ENCODE data around the gene SNRPA. TPM values are rescaled to one million over a fixed set of nuclear protein-coding genes. Genes with fewer than 3 reads are reported as not detected.

The SNRPA gene
- total and polyA plus RNA-seq, 2 of the 13 experiments (the other 11 are each of a cell fraction or from before 2014, with no cell fraction given): 59.6 to 162 TPM

DNA sequence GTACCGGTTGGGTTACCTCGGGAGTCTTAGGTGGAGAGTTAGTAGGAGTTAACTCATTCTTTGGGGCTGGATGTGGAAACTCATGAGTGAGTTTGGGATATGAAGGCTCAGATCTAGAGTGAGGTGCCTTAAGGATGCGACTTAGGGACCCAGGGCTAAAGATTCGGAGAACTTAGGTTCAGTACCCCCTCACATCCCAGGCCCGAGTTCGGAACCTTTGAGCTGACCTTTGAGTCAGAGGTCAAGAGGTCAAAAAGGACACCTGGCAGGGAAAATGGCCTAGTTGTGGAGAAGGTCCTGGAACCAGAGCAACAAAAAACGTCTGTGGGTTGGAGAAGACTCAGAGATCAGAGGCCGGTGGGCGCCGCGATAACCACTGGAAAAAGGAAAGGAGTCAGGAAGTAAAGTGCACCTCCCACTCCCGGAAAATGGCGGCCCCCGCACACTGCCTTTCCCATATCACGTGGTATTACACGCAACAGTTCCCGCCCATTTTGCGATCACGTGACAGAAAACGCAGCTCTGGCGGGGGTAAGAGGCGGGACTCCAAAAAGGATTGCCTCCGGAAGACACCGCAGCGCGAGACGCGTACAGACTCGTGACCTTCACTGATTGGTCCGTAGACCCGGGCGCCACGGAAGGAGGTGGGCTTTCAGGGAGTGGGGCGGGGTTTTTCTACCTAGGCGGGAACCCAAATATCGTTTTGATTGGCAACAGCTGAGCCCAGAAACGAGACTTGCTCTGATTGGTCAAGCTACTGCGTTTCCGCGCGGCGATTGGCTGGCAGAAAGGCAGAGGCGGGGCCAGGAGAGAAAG, 737 bp upstream of the SNRPA start, which contains the start of gene ACTMAP (continued):
- TF ChIP-seq, protein P1, sequence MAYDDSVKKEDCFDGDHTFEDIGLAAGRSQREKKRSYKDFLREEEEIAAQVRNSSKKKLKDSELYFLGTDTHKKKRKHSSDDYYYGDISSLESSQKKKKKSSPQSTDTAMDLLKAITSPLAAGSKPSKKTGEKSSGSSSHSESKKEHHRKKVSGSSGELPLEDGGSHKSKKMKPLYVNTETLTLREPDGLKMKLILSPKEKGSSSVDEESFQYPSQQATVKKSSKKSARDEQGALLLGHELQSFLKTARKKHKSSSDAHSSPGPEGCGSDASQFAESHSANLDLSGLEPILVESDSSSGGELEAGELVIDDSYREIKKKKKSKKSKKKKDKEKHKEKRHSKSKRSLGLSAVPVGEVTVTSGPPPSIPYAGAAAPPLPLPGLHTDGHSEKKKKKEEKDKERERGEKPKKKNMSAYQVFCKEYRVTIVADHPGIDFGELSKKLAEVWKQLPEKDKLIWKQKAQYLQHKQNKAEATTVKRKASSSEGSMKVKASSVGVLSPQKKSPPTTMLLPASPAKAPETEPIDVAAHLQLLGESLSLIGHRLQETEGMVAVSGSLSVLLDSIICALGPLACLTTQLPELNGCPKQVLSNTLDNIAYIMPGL (CRISPR knock-in tag; IDR thresholded peaks at IDR 0.05; ENCODE audit: borderline replicate concordance in 1 of 2, low read depth in 1 of 2): peak in 1 of 2 experiments; percentile 54; a peak in 1 of 4 replicates
- peak; percentile 23; the same call in 1 of the 2 replicates for TF ChIP-seq ZNF652 (CRISPR knock-in tag; IDR thresholded peaks at IDR 0.05; ENCODE audit: borderline replicate concordance, low read depth)
- no peak for TF ChIP-seq HNRNPUL1 (IDR thresholded peaks at IDR 0.05; ENCODE audit: low read depth, low read length)
- TF ChIP-seq, protein P2, sequence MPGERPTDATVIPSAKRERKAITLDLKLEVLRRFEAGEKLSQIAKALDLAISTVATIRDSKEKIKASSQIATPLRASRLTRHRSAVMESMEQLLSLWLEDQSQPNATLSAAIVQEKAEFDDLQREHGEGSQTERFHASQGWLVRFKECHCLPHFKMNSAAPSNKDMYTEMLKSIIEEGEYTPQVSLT (CRISPR knock-in tag; IDR thresholded peaks at IDR 0.05; ENCODE audit: borderline replicate concordance, low read depth): 0 out of 2 replicates have a peak, but pooled peaks have one; percentile 79
- no peak for TF ChIP-seq FIP1L1 (IDR thresholded peaks at IDR 0.05; ENCODE audit: borderline replicate concordance, insufficient read depth, low read depth, low read length)
- TF ChIP-seq DMAP1 (CRISPR knock-in tag; IDR thresholded peaks at IDR 0.05): peak; percentile 90
- TF ChIP-seq ZNF777 (CRISPR knock-in tag; IDR thresholded peaks at IDR 0.05): no peak
- TF ChIP-seq FOXC1 (CRISPR knock-in tag; IDR thresholded peaks at IDR 0.05; ENCODE audit: borderline replicate concordance): 0 out of 2 replicates have a peak, but pooled peaks have one; percentile 30
- no peak for TF ChIP-seq FOXP1 (IDR thresholded peaks at IDR 0.05)
- no peak for TF ChIP-seq FOXP1 (CRISPR knock-in tag; IDR thresholded peaks at IDR 0.05)
- no peak for TF ChIP-seq ZNF543 (CRISPR knock-in tag; IDR thresholded peaks at IDR 0.05)
- no peak for TF ChIP-seq ZNF549 (CRISPR knock-in tag; IDR thresholded peaks at IDR 0.05)
- TF ChIP-seq ZNF160 (CRISPR knock-in tag; IDR thresholded peaks at IDR 0.05): no peak
- no peak for TF ChIP-seq ZNF619 (CRISPR knock-in tag; IDR thresholded peaks at IDR 0.05)
- TF ChIP-seq ZNF232 (CRISPR knock-in tag; IDR thresholded peaks at IDR 0.05; ENCODE audit: borderline replicate concordance): no peak
- TF ChIP-seq, protein P3, sequence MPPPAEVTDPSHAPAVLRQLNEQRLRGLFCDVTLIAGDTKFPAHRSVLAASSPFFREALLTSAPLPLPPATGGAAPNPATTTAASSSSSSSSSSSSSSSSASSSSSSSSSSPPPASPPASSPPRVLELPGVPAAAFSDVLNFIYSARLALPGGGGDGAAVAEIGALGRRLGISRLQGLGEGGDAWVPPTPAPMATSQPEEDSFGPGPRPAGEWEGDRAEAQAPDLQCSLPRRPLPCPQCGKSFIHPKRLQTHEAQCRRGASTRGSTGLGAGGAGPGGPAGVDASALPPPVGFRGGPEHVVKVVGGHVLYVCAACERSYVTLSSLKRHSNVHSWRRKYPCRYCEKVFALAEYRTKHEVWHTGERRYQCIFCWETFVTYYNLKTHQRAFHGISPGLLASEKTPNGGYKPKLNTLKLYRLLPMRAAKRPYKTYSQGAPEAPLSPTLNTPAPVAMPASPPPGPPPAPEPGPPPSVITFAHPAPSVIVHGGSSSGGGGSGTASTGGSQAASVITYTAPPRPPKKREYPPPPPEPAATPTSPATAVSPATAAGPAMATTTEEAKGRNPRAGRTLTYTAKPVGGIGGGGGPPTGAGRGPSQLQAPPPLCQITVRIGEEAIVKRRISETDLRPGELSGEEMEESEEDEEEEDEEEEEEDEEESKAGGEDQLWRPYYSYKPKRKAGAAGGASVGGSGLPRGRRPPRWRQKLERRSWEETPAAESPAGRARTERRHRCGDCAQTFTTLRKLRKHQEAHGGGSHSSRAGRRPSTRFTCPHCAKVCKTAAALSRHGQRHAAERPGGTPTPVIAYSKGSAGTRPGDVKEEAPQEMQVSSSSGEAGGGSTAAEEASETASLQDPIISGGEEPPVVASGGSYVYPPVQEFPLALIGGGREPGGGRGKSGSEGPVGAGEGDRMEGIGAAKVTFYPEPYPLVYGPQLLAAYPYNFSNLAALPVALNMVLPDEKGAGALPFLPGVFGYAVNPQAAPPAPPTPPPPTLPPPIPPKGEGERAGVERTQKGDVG (CRISPR knock-in tag; IDR thresholded peaks at IDR 0.05; ENCODE audit: borderline replicate concordance): no peak
- peak; percentile 45; the same call in 1 of the 2 replicates for TF ChIP-seq KMT2B (CRISPR knock-in tag; IDR thresholded peaks at IDR 0.05)
- TF ChIP-seq, protein P4, sequence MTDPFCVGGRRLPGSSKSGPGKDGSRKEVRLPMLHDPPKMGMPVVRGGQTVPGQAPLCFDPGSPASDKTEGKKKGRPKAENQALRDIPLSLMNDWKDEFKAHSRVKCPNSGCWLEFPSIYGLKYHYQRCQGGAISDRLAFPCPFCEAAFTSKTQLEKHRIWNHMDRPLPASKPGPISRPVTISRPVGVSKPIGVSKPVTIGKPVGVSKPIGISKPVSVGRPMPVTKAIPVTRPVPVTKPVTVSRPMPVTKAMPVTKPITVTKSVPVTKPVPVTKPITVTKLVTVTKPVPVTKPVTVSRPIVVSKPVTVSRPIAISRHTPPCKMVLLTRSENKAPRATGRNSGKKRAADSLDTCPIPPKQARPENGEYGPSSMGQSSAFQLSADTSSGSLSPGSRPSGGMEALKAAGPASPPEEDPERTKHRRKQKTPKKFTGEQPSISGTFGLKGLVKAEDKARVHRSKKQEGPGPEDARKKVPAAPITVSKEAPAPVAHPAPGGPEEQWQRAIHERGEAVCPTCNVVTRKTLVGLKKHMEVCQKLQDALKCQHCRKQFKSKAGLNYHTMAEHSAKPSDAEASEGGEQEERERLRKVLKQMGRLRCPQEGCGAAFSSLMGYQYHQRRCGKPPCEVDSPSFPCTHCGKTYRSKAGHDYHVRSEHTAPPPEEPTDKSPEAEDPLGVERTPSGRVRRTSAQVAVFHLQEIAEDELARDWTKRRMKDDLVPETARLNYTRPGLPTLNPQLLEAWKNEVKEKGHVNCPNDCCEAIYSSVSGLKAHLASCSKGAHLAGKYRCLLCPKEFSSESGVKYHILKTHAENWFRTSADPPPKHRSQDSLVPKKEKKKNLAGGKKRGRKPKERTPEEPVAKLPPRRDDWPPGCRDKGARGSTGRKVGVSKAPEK (CRISPR knock-in tag; IDR thresholded peaks at IDR 0.05; ENCODE audit: borderline replicate concordance): no peak
- TF ChIP-seq FOXM1 (CRISPR knock-in tag; IDR thresholded peaks at IDR 0.05): no peak
- no peak for TF ChIP-seq KDM4B (CRISPR knock-in tag; IDR thresholded peaks at IDR 0.05)

All from HepG2 (cell line).